PC-3 (cell line): ENCODE results near the gene FOXD4L1. TPM values are rescaled to one million over a fixed set of nuclear protein-coding genes. Genes with fewer than 3 reads are reported as not detected.
A peak's percentile ranks its signal among the peaks of the same experiment; 100 is the strongest.
"Not testable (repeated sequence)": the region's sequence is repeated elsewhere in the genome, so short reads cannot be mapped to it uniquely, and the experiment has no call there.

Experiments used
- ATAC-seq: fragments of 200-7000 bp; cut with Tn5 transposase; 2 replicates; pipeline ENCODE4 v1.9.1; 2020; ENCODE audit warnings: mild to moderate bottlenecking, moderate library complexity
- BruUV-seq: library from RNA; stranded (reverse); fragments of 400-500 nt; replicated peaks from 2 replicates; lab custom pipeline; 2021; lab: Mats Ljungman, UMichigan
- CTCF ChIA-PET: fragments of 300-600 bp; sonication (Branson Sonifier 250); formaldehyde crosslinking; loops from one replicate; lab custom pipeline; 2022; ENCODE audit warnings: antibody characterized with exemption; lab: Charles Lee
- POLR2A ChIA-PET: fragments of 300-600 bp; sonication (Branson Sonifier 250); formaldehyde crosslinking; loops from one replicate; lab custom pipeline; 2022; ENCODE audit warnings: antibody characterized with exemption; ENCODE audit not compliant: unreplicated experiment; lab: Charles Lee
- DNase-seq: peaks from one replicate; pipeline ENCODE4 v3.0.0-alpha.2; 2015
- H2AFZ ChIP-seq: fragments of 300-600 bp; sonication (generic); 2 replicates; pipeline ENCODE4 v1.6.0; 2016; ENCODE audit warnings: antibody characterized with exemption, low read length
- H3F3A ChIP-seq: fragments of 300-600 bp; sonication (generic); one replicate; pipeline ENCODE4 v1.6.0; 2017; ENCODE audit warnings: antibody characterized with exemption, low read length, control low read depth, mild to moderate bottlenecking; ENCODE audit not compliant: unreplicated experiment
- H3K27ac ChIP-seq: fragments of 300-600 bp; sonication (generic); 2 replicates; pipeline ENCODE4 v1.5.1; 2016; ENCODE audit warnings: mild to moderate bottlenecking, low read length
- H3K27me3 ChIP-seq: fragments of 300-600 bp; sonication (generic); 2 replicates; pipeline ENCODE4 v1.6.1; 2016; ENCODE audit warnings: low read length, mixed read lengths
- H3K36me3 ChIP-seq: fragments of 300-600 bp; sonication (generic); 2 replicates; pipeline ENCODE4 v1.6.1; 2016; ENCODE audit warnings: low read depth, mixed run types, low read length, mixed read lengths
- H3K4me1 ChIP-seq: fragments of 300-600 bp; sonication (generic); 2 replicates; pipeline ENCODE4 v1.5.1; 2016; ENCODE audit warnings: low read length; ENCODE audit not compliant: insufficient read depth
- H3K4me2 ChIP-seq: fragments of 300-600 bp; sonication (generic); 2 replicates; pipeline ENCODE4 v1.6.0; 2016; ENCODE audit warnings: low read length
- H3K4me3 ChIP-seq: fragments of 300-600 bp; sonication (generic); 2 replicates; pipeline ENCODE4 v1.5.1; 2016; ENCODE audit warnings: mild to moderate bottlenecking, low read length, mixed read lengths
- H3K79me2 ChIP-seq: fragments of 300-600 bp; sonication (generic); 2 replicates; pipeline ENCODE4 v1.6.1; 2017; ENCODE audit warnings: low read length, mixed read lengths
- H3K9ac ChIP-seq: fragments of 300-600 bp; sonication (generic); 2 replicates; pipeline ENCODE4 v1.6.0; 2016; ENCODE audit warnings: mild to moderate bottlenecking, low read length
- H3K9me2 ChIP-seq: fragments of 300-600 bp; sonication (generic); replicated peaks from 2 replicates; pipeline ENCODE4 v1.6.1; 2016; ENCODE audit warnings: mixed run types, low read length, mixed read lengths
- H3K9me3 ChIP-seq: fragments of 300-600 bp; sonication (generic); 2 replicates; pipeline ENCODE4 v1.6.1; 2016; ENCODE audit warnings: low read length, mixed read lengths
- H4K20me1 ChIP-seq: fragments of 300-600 bp; sonication (generic); 2 replicates; pipeline ENCODE4 v1.6.1; 2016; ENCODE audit warnings: low read length, mixed read lengths
- intact Hi-C: fragments of 100-400 bp; cut with micrococcal nuclease; formaldehyde crosslinking; loops from 2 replicates; pipeline ENCODE4 v1.9.0; 2023
- total RNA-seq: library from RNA; depleted of rRNA; stranded (reverse); fragments of >200 nt; gene quantifications from 2 replicates; pipeline ENCODE4 v1.2.3, GENCODE V29; 2014

Gene FOXD4L1
- total RNA-seq, 1 experiment from 2014 or later, result 0.33 TPM

- H4K20me1 ChIP-seq, POLR2A ChIA-PET, ATAC-seq: not testable (repeated sequence)
Observed at GRCh38 chr2:113500723-113501038, 2.2 kb downstream of the FOXD4L1 start.

DNA sequence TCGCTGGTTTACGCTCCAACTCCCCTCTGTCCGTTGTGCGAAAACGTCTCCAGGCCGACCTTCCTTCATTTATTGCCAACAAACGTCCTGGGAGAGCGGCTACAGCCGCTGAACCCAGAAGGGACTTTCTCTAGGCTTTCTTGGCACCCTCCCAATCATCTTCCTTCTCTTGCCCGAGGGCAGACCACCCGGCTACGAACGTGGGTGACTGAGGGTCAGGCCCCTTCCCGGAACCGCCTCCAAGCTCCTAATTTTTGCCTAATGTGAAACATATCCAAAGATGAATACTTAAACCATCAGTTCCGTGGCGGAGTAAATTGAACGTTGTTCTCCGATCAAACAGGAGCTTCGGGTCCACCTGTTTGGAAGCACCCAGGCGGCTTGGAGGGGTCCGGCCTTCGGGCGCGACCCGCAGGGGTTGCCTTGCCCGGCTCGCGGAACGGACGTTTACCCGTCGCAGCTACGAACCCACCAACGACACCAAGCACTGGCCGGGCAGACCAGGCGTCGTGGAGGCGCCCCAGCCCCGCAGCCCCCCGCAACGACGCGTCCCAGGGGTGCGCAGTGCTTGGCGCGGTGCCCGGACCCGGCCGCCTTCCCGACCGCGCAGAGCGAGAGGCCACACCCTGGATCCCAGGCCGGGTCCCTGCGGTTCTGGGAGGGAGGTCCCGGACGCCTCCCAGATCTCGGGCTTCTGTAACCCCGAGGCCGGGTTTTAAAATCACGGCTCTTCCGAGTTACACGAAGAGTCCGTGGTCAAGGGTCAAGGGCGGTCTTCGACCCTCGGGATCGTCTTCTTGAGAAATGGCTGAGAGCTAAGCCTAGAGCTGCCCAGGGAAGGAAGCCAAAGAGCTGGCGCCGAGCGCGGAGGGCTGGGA is 4.0 kb downstream of the FOXD4L1 start:
- H3K9me3 ChIP-seq, POLR2A ChIA-PET, H3K36me3 ChIP-seq, H4K20me1 ChIP-seq, ATAC-seq, H3K27me3 ChIP-seq, H3K4me2 ChIP-seq, H3K79me2 ChIP-seq, H3K4me1 ChIP-seq, H3K27ac ChIP-seq, DNase-seq, intact Hi-C loops, BruUV-seq, H3K9ac ChIP-seq, H3K4me3 ChIP-seq, H2AFZ ChIP-seq, H3K9me2 ChIP-seq, CTCF ChIA-PET, H3F3A ChIP-seq: not testable (repeated sequence)

More at GRCh38 chr2:113500723-113501038, 2.2 kb downstream of the FOXD4L1 start:
- H3K9ac ChIP-seq, H3K79me2 ChIP-seq, H3K9me3 ChIP-seq, H3K4me1 ChIP-seq, H2AFZ ChIP-seq, H3K9me2 ChIP-seq, H3K27me3 ChIP-seq, H3K27ac ChIP-seq, H3K4me3 ChIP-seq, CTCF ChIA-PET, H3K36me3 ChIP-seq, BruUV-seq, H3K4me2 ChIP-seq, DNase-seq, intact Hi-C loops, H3F3A ChIP-seq: not testable (repeated sequence)

DNA sequence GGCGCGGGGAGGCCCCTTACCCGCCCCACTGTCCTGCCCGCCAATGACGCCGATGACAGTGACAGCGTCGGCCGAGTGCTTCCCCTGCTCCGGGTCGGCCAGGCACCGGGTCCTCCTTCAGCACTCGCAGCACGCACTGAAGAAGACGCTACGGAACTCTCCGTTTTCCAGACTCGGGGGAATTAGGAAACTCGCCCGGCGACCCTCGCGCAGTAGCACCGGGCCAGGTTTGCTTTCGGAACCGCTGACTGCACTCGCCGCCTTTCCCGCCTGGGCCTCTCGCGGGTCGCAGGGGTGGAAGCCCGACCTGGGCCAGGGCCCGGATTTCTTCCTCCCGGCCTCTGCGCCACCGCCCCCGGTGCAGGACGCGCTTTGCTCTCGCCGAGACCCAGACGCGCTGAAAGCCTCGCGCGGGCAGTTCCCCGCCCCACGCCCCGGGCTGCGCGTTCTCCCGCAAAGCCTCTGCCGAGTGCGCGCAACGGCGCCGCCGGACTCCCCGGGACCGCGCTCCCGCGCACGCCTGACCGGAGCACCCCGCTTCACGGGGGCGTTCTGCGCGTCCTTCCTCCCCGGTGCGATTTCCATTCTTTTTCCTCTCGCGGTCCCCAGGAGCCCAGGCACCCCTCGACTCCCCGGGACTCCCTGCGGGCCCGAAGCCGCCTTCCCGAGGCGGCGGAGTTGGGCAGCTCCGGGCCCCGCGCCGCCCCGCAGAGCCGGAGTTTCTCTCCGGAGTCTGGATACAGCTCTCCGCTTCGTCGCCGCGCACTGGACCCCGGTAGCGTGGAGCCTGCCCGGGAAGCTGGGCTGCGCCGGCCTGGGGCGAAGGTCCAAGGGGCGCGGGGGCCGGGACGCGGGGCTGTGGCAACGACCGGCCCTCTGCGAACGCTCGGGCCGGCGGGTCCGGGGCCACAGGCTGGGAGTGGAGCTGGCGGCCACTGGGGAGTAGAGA is 4.9 kb downstream of the FOXD4L1 start:
- H3K4me2 ChIP-seq, H3K4me1 ChIP-seq, H3F3A ChIP-seq, H3K27ac ChIP-seq, ATAC-seq, H3K27me3 ChIP-seq, H3K9me3 ChIP-seq, H3K36me3 ChIP-seq, intact Hi-C loops, H3K4me3 ChIP-seq, H3K9ac ChIP-seq, H3K9me2 ChIP-seq, CTCF ChIA-PET, H2AFZ ChIP-seq, DNase-seq, BruUV-seq, H4K20me1 ChIP-seq, H3K79me2 ChIP-seq, POLR2A ChIA-PET: not testable (repeated sequence)

- BruUV-seq, H3K27me3 ChIP-seq, H3K4me2 ChIP-seq, H3K9me2 ChIP-seq, H3K9me3 ChIP-seq, CTCF ChIA-PET, H3K4me1 ChIP-seq, H4K20me1 ChIP-seq, H3F3A ChIP-seq, H3K36me3 ChIP-seq, H3K27ac ChIP-seq, DNase-seq, H3K79me2 ChIP-seq, H3K9ac ChIP-seq, ATAC-seq, intact Hi-C loops, H2AFZ ChIP-seq, H3K4me3 ChIP-seq, POLR2A ChIA-PET: not testable (repeated sequence)
Observed at GRCh38 chr2:113504081-113504480, 5.6 kb downstream of the FOXD4L1 start.

- H3K4me3 ChIP-seq, H3K9me2 ChIP-seq, CTCF ChIA-PET, H3K27ac ChIP-seq, H3K4me2 ChIP-seq, H4K20me1 ChIP-seq, intact Hi-C loops, H3K27me3 ChIP-seq, H2AFZ ChIP-seq, H3K36me3 ChIP-seq, DNase-seq, H3K79me2 ChIP-seq, H3K9ac ChIP-seq, H3K9me3 ChIP-seq, BruUV-seq, H3F3A ChIP-seq, POLR2A ChIA-PET, H3K4me1 ChIP-seq: not testable (repeated sequence)
- peak; percentile 86 for ATAC-seq
Observed at GRCh38 chr2:113507394-113508140, 9.1 kb downstream of the FOXD4L1 start.

GRCh38 chr2:113508187-113508586 is 9.7 kb downstream of the FOXD4L1 start:
- H3K27ac ChIP-seq, BruUV-seq, H3F3A ChIP-seq, ATAC-seq, intact Hi-C loops, H3K4me1 ChIP-seq, H3K36me3 ChIP-seq, H3K4me3 ChIP-seq, POLR2A ChIA-PET, CTCF ChIA-PET, H3K9ac ChIP-seq, H3K27me3 ChIP-seq, H3K79me2 ChIP-seq, H4K20me1 ChIP-seq, H3K9me3 ChIP-seq, DNase-seq, H3K9me2 ChIP-seq, H3K4me2 ChIP-seq, H2AFZ ChIP-seq: not testable (repeated sequence)
